ENCODE results near the gene KRT32.

DNA sequence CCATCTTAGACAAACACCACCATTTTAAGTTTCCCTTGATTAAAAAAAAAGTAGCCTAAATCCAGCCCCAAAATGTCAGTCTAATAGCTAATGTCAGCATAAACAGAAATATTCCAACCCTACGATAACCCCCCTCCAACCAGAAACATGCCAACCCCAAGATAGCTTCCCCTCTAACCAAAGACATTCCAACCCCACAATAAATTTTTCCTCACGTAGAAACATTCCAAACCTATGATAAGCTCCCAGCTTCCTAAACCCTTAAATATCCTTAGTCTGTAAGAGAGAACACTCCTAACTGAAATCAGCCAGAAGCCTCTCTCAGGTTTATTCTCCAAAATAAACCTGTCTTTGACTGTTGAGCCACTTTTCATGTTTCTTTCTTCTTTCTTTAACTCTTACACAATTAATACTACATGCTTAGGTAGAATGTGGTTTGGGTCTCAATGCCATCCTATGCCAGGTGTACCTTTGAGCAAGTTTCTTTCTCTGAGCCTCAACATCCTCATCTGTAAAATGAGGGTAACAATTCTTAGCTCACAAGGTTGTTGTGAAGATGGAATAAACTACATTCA, 15.9 kb downstream of the KRT32 start:
- TF ChIP-seq, protein P1, sequence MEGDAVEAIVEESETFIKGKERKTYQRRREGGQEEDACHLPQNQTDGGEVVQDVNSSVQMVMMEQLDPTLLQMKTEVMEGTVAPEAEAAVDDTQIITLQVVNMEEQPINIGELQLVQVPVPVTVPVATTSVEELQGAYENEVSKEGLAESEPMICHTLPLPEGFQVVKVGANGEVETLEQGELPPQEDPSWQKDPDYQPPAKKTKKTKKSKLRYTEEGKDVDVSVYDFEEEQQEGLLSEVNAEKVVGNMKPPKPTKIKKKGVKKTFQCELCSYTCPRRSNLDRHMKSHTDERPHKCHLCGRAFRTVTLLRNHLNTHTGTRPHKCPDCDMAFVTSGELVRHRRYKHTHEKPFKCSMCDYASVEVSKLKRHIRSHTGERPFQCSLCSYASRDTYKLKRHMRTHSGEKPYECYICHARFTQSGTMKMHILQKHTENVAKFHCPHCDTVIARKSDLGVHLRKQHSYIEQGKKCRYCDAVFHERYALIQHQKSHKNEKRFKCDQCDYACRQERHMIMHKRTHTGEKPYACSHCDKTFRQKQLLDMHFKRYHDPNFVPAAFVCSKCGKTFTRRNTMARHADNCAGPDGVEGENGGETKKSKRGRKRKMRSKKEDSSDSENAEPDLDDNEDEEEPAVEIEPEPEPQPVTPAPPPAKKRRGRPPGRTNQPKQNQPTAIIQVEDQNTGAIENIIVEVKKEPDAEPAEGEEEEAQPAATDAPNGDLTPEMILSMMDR (IDR thresholded peaks at IDR 0.05): no peak
- no peak for TF ChIP-seq EZH2 (IDR thresholded peaks at IDR 0.05; ENCODE audit: borderline replicate concordance, insufficient read depth, low read depth, low read length, poor library complexity, severe bottlenecking)

All from B cell (primary cell).